HUES6 (cell line): Measurements from ENCODE around the gene SMIM1.
"Not testable (repeated sequence)": the region's sequence is repeated elsewhere in the genome, so short reads cannot be mapped to it uniquely, and the experiment has no call there.

ENCODE experiments used
- H3K27ac ChIP-seq: 2 replicates; pipeline ENCODE4 v1.7.0; 2013; ENCODE audit warnings: low read depth, mild to moderate bottlenecking, low read length, inconsistent platforms
- H3K27me3 ChIP-seq: 2 replicates; pipeline ENCODE4 v1.6.1; 2013; ENCODE audit warnings: low read length; ENCODE audit not compliant: control insufficient read depth, insufficient read depth
- H3K36me3 ChIP-seq: 2 replicates; pipeline ENCODE4 v1.6.1; 2013; ENCODE audit warnings: low read length; ENCODE audit not compliant: control insufficient read depth, insufficient read depth
- H3K4me1 ChIP-seq: 2 replicates; pipeline ENCODE4 v1.6.1; 2013; ENCODE audit warnings: low read length; ENCODE audit not compliant: control insufficient read depth, insufficient read depth
- H3K4me3 ChIP-seq: 2 replicates; pipeline ENCODE4 v1.5.1; 2013; ENCODE audit warnings: low read depth, low read length
- H3K9ac ChIP-seq: one replicate; pipeline ENCODE4 v1.6.1; 2013; ENCODE audit warnings: mild to moderate bottlenecking, low read length
- H3K9me3 ChIP-seq: 2 replicates; pipeline ENCODE4 v1.6.1; 2013; ENCODE audit warnings: low read depth, low read length; ENCODE audit not compliant: control insufficient read depth, insufficient read depth

Gene SMIM1

DNA sequence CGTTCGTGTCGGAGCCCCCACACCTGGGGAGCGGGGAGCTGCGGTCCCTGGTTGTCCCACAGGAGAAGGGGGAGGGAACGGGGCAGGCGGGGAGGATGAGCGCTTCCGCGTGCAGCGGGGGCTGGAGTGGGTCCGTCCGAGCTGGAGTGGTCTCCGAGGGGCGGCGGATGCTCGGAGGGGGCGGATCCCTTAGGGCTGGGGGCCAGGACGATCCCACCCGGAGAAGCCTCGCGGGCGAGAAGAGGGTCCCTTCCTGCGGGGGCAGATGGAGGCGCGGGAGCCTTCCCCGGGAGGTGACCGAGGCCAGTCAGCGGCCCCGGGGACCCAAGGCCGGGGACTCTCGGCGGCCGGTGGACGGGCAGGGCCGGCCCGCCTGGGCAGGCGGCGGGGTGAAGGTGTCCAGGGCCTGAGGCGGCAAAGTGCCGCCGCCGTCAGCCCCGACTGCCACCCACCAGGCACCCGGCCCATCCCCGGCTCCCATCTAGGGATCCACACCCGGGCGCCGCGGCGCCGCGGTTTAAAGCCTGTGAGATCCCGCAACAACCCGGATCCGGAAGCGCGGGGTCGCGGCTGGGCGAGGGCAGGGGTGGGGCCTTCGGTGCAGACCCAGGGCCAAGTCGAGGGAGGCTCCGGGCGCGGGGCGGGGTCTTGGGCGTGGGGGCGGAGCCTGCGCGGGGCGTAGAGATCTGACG is 25.6 kb upstream of the SMIM1 start:
- Histone ChIP-seq H3K4me1 (peaks cover 19% of the 10 kb centered on the region), H3K4me3 (peak overlapping the region; percentile 62), H3K27me3 (peaks cover 13% of the 10 kb centered on the region; the same call in 1 of the 2 replicates), H3K9ac (peak overlapping the region; percentile 71), H3K36me3 (peaks cover 18% of the 10 kb centered on the region), H3K27ac (0 out of 2 replicates have a peak overlapping the region, but pooled peaks have one; percentile 28), H3K9me3 (no peaks in the 10 kb centered on the region)

DNA sequence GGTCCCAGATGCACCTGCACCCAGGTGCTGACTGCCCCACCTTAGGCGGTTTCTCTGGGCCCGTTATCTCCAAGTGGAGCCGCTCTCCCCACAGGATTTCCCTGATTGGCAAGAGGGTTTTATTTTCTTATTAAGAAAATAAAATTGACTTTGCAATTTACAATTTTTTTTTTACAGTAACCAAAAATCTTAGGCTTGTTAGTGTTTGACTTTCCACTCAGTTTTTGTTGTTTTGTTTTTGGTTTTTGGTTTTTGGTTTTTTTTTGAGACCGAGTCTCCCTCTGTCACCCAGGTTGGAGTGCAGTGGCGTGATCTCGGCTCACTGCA is 25.1 kb upstream of the SMIM1 start:
- Histone ChIP-seq H3K9me3 (no peaks in the 10 kb centered on the region), H3K9ac (no peak overlapping the region), H3K4me1 (peaks cover 19% of the 10 kb centered on the region), H3K36me3 (peaks cover 13% of the 10 kb centered on the region), H3K4me3 (peak overlapping the region; percentile 62; the same call in 1 of the 2 replicates), H3K27ac (no peak overlapping the region), H3K27me3 (peaks cover 15% of the 10 kb centered on the region; the same call in 1 of the 2 replicates)

DNA sequence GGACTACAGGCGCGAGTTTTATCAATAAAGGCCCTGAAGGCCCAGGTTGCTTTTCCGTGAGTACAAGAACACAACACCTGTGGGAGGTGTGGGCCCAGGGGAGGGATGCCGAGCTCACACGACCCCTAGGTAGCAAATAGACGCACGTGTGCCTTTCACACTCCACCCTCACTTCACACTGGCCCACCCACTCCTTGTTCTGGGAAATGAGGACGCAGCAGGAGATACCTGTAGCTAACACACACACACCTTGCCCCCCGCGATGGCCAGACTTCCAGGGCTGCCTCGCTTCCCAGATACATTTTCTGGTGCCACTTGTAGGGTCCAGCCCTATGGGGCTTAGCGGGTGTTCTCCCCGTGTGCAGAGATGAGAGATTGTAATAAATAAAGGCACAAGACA is 24.6 kb upstream of the SMIM1 start:
- no peak overlapping the region for H3K9ac ChIP-seq
- H3K9me3 ChIP-seq = no peaks in the 10 kb centered on the region
- H3K36me3 ChIP-seq = peaks cover 9% of the 10 kb centered on the region
- H3K27me3 ChIP-seq = peaks cover 18% of the 10 kb centered on the region; the same call in 1 of the 2 replicates
- H3K27ac ChIP-seq = no peak overlapping the region
- H3K4me3 ChIP-seq = no peak overlapping the region
- H3K4me1 ChIP-seq = peaks cover 19% of the 10 kb centered on the region

DNA sequence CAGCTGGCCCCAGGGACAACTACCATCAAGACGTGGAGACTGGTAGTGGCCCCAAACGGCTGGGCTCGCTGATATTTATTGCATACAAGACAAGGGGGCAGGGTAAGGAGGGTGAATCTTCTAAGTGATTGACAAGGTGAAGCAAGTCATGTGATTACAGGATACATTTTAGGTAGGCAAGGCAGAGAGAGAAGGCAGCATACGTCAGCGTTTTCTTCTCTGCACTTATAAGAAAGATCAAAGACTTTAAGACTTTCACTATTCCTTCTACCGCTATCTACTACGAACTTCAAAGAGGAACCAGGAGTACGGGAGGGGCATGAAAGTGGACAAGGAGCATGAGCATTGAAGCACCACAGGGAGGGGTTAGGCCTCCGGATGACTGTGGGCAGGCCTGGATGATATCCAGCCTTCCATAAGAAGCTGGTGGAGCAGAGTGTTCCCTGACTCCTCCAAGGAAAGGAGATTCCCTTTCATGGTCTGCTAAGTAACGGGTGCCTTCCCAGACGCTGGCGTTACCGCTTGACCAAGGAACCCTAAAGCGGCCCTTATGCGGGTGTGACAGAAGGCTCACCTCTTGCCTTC is 24.1 kb upstream of the SMIM1 start:
- Histone ChIP-seq H3K27me3 (peaks cover 18% of the 10 kb centered on the region; the same call in 1 of the 2 replicates), H3K4me1 (peaks cover 19% of the 10 kb centered on the region)
- not testable (repeated sequence) for H3K9me3 ChIP-seq, H3K36me3 ChIP-seq, H3K27ac ChIP-seq, H3K9ac ChIP-seq, H3K4me3 ChIP-seq

DNA sequence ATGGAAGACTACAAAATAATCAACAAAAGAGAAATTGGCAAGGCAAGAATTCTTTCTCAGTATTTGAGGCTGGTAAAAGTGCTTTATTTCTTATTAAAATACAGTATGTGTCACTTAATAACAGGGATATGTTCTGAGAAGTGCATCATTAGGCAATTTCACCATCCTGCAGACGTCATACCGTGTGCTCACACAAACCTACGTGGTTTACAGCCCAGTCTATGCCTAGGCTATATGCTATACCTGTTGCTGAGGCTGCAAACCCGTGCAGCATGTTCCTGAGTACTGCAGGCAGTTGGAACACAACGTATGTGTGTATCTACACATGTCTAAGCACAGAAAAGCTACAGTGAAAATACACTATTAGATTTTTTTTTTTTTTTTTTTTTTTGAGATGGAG is 23.0 kb upstream of the SMIM1 start:
- Histone ChIP-seq H3K9me3 (no peaks in the 10 kb centered on the region), H3K36me3 (peaks cover 5% of the 10 kb centered on the region; the same call in 1 of the 2 replicates), H3K4me3 (no peak overlapping the region), H3K27me3 (peaks cover 18% of the 10 kb centered on the region; the same call in 1 of the 2 replicates), H3K9ac (no peak overlapping the region), H3K4me1 (peaks cover 19% of the 10 kb centered on the region), H3K27ac (no peak overlapping the region)

DNA sequence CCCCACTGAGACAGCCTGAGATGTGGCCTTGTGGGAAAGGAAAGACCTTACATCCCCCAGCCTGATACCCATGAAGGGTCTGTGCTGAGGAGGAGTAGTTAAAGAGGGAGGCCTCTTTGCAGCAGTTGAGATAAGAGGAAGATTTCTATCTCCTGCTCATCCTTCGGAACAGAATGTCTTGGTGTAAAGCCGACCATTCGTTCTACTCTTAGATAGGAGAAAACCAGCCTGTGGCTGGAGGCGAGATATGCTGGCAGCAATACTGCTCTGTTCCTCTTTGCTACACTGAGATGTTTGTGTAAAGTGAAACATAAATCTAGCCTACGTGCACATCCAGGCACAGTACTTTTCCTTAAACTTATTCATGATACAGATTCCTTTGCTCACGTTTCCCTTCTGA is 21.8 kb upstream of the SMIM1 start:
- peaks cover 18% of the 10 kb centered on the region; the same call in 1 of the 2 replicates for H3K27me3 ChIP-seq
- no peaks in the 10 kb centered on the region for H3K36me3 ChIP-seq
- no peak overlapping the region for H3K9ac ChIP-seq
- H3K9me3 ChIP-seq = no peaks in the 10 kb centered on the region
- no peak overlapping the region for H3K4me3 ChIP-seq
- no peak overlapping the region for H3K27ac ChIP-seq
- peaks cover 7% of the 10 kb centered on the region for H3K4me1 ChIP-seq

DNA sequence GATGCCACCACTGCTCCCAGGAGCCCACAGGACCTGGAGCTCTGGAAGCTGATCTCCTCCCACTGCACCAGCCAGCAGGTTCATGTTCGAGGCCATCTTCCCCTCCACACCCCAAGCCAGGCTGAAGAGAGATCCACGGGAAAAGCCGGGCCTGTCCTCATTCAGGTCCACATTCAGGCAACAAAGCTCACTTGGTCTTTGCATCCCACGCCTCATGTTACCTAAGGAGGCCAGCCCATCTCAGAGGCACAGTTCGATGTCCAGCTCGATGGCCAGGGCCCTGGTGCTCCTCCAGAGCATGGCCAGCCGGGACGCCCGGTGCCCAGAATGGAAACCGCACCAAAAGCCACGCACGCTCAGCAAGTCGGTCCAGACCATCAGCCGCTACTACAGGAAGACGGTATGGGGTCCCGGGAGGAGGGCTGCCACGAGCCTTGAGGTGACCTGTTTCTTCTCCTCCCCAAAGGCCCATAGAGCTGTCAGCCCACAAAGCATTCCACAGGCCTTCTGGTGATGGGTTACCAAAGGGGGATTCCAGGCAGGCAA is 20.1 kb upstream of the SMIM1 start, which contains the start of gene CCDC27:
Gene CCDC27, plus strand, starts transcription at position 51 of the 546 bp plus-strand sequence. Its CDS starts 32 bp downstream, at position 83.
- no peak within 1 kb of the TSS for H3K4me3 ChIP-seq
- no peaks in the 10 kb centered on the region for H3K4me1 ChIP-seq
- no peaks in the 10 kb centered on the region for H3K36me3 ChIP-seq
- no peak within 1 kb of the TSS for H3K9ac ChIP-seq
- H3K9me3 ChIP-seq = no peaks in the 10 kb centered on the region
- no peak within 1 kb of the TSS for H3K27ac ChIP-seq
- H3K27me3 ChIP-seq = peaks cover 24% of the 10 kb centered on the region

DNA sequence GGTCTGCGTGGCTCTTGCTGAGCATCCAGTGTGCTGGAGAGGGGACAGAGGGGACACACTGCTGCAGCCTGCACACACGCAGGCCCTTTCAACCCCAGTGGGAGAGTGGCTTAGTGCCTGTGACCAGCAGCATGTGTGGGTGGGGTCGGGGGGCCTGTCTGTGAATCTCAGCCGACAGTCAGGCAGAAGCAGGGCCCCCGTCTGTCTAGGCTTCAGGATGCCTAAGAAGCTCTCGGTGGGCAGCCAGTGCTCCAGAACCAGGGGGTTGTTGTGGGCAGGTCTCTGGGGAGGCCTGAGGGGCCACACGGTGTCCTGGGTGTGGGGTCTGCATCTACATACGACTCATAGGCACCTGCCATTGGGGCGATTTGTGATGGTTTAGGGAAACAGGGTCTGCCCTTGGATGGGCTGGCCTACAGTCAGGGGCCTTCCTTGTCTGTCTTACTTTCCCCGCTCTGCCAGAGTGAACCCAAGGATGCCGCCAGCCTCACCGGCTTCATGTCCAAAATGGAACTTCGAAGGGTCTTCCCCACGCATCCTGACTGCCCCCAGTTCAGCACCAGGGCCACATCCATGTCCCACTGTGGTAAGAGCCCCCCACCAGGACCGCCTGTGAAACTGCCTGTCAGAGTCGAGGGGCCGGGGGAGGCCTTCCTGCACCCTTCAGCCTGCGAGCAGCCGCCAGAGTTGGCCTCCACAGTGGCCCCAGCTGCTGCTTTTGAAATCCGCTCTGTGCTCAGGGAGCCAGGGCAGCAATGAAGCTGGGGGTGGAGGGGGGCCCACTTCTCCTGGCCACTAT is 18.7 kb upstream of the SMIM1 start:
- Histone ChIP-seq H3K27me3 (peaks cover 24% of the 10 kb centered on the region), H3K27ac (no peak overlapping the region), H3K4me1 (no peaks in the 10 kb centered on the region), H3K9ac (no peak overlapping the region), H3K4me3 (no peak overlapping the region), H3K36me3 (no peaks in the 10 kb centered on the region), H3K9me3 (no peaks in the 10 kb centered on the region)

DNA sequence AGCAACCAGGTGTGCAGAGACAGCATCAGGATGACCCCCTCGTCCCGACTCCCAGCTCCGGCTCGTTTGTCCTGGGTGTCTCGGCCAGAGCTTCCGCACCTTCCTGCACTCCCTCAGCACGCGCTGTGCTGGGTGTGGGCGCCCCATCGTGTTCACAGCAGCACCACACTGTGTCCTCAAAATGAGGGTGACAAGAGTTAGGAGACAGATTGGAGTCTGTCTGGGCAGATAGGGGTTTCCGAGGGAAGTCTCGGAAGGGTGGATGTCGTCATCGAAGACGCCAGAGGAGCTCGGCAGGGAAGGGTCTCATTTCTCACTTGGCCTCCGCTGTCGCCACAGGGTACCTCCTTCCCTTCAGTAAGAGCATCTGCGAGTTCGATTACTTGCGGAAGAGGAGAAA is 16.2 kb upstream of the SMIM1 start:
- H3K36me3 ChIP-seq = no peaks in the 10 kb centered on the region
- no peak overlapping the region for H3K4me3 ChIP-seq
- no peaks in the 10 kb centered on the region for H3K9me3 ChIP-seq
- H3K27ac ChIP-seq = no peak overlapping the region
- H3K9ac ChIP-seq = no peak overlapping the region
- no peaks in the 10 kb centered on the region for H3K4me1 ChIP-seq
- H3K27me3 ChIP-seq = peaks cover 11% of the 10 kb centered on the region

DNA sequence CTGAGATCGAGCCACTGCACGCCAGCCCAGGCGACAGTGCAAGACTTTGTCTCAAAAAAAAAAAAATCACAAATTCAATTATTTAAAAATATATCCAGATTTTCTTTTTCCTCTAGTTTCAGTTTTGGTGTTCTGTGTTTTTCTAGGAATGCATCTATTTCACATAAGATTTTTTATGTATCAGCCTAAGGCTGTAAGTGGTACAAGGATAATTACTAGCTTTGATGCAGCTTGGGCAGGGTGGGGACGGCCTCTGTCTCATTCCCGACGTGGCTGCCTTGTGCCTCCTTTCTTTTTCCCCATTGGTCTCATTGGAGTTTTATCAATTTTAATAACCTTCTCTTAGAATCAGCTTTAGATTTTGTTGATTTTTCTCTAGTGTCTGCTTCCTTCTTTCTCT is 13.4 kb upstream of the SMIM1 start:
- Histone ChIP-seq H3K9me3 (no peaks in the 10 kb centered on the region), H3K9ac (no peak overlapping the region), H3K4me3 (no peak overlapping the region), H3K27me3 (peaks cover 6% of the 10 kb centered on the region), H3K27ac (no peak overlapping the region), H3K4me1 (no peaks in the 10 kb centered on the region), H3K36me3 (no peaks in the 10 kb centered on the region)

DNA sequence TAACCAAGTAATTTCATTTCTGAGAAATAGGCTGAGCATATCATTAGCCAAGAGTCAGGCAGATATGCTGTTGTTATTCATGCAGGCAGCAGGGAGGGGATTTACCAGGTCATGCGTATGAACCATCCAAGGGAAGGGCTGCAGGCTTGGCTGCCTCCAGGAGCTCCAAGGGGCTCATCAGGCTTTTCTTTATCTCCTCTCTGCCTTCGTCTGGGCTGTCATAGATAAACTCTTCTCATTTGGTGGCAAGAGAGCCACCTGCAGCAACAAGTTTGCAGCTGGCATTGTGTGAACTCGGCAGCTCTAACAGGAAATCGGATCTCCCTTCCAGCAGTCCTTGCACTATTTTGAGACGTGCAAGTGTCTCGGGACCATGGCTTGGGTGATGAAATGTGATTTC is 12.8 kb upstream of the SMIM1 start:
- Histone ChIP-seq H3K27ac (no peak overlapping the region), H3K9ac (no peak overlapping the region)

More for the DNA sequence above, 12.8 kb upstream of the SMIM1 start:
- Histone ChIP-seq H3K9me3 (no peaks in the 10 kb centered on the region), H3K36me3 (no peaks in the 10 kb centered on the region), H3K27me3 (peaks cover 6% of the 10 kb centered on the region), H3K4me1 (no peaks in the 10 kb centered on the region), H3K4me3 (no peak overlapping the region)
